HCT116 (cell line): ENCODE results near the gene TMEM9B.

Experiments
- EZH2 ChIP-seq: fragments of 200-600 bp; sonication (generic); IDR thresholded peaks from 2 replicates; pipeline ENCODE4 v1.6.1; 2017; ENCODE audit warnings: antibody characterized with exemption, mixed run types
- TF ChIP-seq, protein P1 (sequence below), 3 experiments: fragments of 200-600 bp in 1 of 3; sonication (generic) in 1 of 3; IDR thresholded peaks in 2 of 3; conservative IDR thresholded peaks in 1 of 3; 2 replicates each; pipeline ENCODE4 v1.5.1; 2012 to 2017; ENCODE audit warnings: low read depth in 2 of 3, low read length in 2 of 3, antibody characterized with exemption in 1 of 3, borderline replicate concordance in 1 of 3, control low read depth in 1 of 3, mild to moderate bottlenecking in 1 of 3, mixed read lengths in 1 of 3, mixed run types in 1 of 3, moderate library complexity in 1 of 3; ENCODE audit not compliant: insufficient read depth in 1 of 3

DNA sequence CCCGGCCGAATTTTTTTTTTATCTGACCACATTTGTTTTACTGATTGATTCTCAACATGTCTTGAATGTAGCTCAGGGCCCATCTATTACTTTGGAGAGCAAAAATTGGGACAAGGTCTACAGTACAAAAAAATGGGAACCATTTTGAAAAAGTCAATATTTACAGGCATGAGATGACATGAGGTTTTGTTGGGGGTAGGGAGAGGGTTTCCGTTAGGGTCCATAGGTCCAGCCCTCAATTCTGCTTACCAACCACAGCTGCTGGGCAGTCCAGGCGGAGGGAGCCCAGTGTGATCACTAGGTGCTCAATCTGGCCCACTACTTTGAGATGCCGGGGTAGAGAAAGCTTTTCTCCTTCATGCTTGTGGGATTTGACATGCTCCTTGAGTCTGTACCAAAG is 21.2 kb upstream of the TMEM9B start:
- TF ChIP-seq EZH2: no peak
- TF ChIP-seq, protein P1, sequence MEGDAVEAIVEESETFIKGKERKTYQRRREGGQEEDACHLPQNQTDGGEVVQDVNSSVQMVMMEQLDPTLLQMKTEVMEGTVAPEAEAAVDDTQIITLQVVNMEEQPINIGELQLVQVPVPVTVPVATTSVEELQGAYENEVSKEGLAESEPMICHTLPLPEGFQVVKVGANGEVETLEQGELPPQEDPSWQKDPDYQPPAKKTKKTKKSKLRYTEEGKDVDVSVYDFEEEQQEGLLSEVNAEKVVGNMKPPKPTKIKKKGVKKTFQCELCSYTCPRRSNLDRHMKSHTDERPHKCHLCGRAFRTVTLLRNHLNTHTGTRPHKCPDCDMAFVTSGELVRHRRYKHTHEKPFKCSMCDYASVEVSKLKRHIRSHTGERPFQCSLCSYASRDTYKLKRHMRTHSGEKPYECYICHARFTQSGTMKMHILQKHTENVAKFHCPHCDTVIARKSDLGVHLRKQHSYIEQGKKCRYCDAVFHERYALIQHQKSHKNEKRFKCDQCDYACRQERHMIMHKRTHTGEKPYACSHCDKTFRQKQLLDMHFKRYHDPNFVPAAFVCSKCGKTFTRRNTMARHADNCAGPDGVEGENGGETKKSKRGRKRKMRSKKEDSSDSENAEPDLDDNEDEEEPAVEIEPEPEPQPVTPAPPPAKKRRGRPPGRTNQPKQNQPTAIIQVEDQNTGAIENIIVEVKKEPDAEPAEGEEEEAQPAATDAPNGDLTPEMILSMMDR (IDR thresholded peaks at IDR 0.05 in 2 of 3, conservative IDR thresholded peaks at IDR 0.05 in 1 of 3; ENCODE audit: borderline replicate concordance in 1 of 3, insufficient read depth in 1 of 3, low read depth in 2 of 3, low read length in 2 of 3): no peak
